ENCODE data around the gene ATP8B1.

- TF ChIP-seq TOX (CRISPR knock-in tag; IDR thresholded peaks at IDR 0.05; ENCODE audit: borderline replicate concordance) (no peak), ZFP3 (CRISPR knock-in tag; IDR thresholded peaks at IDR 0.05) (no peak)
Measured at GRCh38 chr18:57819119-57819518, 16.0 kb upstream of the ATP8B1 start.

Measured in SK-N-SH treated with all-trans-retinoic acid at 6 μM for 48 hours (cell line).